ENCODE results near the gene SPO11. TPM values are rescaled to one million over a fixed set of nuclear protein-coding genes. Genes with fewer than 3 reads are reported as not detected.
"Not testable (repeated sequence)": the region's sequence is repeated elsewhere in the genome, so short reads cannot be mapped to it uniquely, and the experiment has no call there.

Gene SPO11
- total RNA-seq, 1 donor from 2014 or later, result not detected

DNA sequence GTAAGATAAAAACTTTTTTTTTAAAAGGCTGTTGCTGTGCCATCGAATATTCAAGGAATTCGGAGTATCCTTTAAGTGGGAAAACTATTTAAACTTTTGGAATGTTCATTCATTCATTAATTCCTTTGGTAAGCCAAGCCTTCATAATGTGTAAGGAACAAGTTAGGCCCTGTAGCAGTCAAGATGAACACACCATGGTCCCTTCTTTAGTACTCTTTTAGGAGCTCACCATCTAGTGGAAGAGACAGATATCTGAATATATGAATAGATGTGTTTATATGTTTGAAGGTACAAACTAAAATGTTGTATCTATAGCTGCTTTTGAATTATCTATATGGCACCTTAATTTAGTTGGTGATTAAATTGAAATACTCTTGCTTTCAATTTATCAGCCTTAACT lies 5.8 kb downstream of the SPO11 start:
- no peak for DNase-seq (ENCODE audit: low read depth, low spot score)

DNA sequence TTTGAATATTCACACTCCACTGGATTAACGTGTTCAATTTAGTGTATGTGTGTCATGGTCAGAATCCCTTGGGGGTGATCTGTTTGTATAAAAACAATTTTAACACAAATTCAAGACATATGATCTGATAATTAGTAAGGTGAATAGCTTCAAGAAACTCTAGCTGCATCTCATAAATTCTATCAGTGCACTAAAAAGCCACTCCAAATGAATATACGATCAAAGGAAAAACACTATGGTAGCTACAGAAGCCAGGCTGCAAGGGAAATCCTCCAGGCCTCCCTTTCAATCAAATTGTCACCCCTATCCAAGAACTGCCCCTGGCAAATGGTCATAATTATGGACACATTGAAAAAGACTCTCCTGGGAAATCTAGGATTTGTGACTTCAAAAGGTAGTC lies 12.1 kb downstream of the SPO11 start:
- no peak for DNase-seq (ENCODE audit: low read depth, low spot score)

DNA sequence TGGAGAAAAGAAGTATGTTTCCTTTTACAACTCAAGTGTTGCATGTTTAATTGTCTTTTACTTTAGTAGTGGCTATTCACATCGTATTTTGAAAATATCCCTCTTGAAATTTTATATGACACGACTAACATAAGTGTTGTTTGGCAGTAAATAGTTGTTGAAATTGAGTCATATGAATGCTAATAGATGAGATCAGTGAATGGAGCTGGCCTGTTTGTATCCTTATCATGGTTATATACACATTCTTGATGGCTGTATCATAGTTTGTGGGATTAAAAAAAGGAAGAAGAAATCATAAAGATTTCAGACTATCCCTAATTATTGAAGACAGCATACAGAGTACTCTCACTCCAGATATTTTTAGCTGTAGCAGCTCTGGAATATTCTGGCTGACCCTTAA lies 13.2 kb downstream of the SPO11 start:
- DNase-seq (ENCODE audit: low read depth, low spot score), result no peak

DNA sequence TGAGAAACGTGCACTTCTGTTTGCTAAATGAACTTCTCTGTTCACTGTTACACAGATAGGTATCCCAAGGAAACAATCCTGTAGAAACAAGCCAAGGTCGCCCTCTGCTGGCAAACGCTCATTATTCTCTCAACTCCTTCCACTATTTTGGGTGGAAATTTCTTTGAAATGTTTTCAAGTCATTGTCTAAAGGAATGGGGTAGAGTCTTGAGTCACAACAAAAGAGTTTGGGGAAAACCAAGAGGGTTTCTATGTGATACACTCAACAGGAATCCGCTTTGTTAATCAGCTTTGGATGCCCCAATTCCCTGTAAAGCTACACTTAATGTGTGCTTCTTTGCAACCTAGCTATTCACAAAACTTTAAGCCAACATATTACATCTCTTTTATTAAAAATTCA lies 16.9 kb downstream of the SPO11 start:
- DNase-seq (ENCODE audit: low read depth, low spot score), result peak; percentile 10

DNA sequence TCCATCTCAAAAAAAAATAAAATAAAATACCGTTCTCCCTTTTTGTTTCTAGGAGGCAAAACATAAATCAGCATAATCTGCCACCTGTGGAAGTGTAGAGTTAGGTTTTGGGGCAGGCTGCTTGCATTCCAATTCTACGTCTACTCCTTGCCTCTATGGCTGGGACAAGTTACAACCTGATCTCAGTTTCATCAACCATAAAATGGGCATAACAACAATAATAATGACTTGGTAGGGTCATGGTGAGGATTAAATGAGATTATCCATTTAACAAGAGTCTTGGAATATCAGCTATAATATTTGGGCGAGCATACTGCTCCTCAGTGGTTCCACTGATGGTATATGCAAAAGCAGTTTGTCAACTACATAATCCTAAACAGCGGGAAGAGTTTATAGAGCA lies 17.8 kb downstream of the SPO11 start:
- DNase-seq (ENCODE audit: low read depth, low spot score), result no peak

DNA sequence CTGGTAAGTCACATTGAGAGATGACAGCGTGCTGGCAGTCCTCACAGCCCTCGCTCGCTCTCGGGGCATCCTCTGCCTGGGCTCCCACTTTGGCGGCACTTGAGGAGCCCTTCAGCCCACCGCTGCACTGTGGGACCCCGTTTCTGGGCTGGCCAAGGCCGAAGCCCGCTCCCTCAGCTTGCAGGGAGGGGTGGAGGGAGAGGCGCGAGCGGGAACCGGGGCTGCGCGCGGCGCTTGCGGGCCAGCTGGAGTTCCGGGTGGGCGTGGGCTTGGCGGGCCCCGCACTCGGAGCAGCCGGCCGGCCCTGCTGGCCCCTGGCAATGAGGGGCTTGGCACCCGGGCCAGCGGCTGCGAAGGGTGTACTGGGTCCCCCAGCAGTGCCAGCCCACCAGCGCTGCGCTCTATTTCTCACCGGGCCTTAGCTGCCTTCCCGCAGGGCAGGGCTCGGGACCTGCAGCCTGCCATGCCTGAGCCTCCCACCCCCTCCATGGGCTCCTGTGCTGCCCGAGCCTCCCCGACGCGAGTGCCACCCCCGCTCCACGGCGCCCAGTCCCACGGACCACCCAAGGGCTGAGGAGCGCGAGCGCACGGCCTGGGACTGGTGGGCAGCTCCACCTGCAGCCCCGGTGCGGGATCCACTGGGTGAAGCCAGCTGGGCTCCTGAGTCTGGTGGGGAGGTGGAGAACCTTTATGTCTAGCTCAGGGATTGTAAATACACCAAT lies 18.8 kb downstream of the SPO11 start:
- not testable (repeated sequence) for DNase-seq (ENCODE audit: low read depth, low spot score)

DNA sequence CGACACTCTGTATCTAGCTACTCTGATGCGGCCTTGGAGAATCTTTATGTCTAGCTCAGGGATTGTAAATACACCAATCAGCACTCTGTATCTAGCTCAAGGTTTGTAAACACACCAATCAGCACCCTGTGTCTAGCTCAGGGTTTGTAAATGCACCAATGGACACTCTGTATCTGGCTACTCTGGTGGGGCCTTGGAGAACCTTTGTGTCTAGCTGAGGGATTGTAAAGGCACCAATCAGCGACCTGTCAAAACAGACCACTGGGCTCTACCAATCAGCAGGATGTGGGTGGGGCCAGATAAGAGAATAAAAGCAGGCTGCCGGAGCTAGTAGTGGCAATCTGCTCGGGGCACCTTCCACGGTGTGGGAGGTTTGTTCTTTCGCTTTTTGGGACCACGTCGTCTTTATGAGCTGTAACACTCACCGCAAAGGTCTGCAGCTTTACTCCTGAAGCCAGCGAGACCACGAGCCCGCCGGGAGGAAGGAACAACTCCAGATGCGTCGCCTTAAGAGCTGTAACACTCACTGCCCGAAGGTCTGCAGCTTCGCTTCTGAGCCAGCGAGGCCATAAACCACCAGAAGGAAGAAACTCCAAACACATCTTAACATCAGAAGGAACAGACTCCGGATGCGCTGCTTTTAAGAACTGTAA lies 19.4 kb downstream of the SPO11 start:
- DNase-seq (ENCODE audit: low read depth, low spot score), result not testable (repeated sequence)

DNA sequence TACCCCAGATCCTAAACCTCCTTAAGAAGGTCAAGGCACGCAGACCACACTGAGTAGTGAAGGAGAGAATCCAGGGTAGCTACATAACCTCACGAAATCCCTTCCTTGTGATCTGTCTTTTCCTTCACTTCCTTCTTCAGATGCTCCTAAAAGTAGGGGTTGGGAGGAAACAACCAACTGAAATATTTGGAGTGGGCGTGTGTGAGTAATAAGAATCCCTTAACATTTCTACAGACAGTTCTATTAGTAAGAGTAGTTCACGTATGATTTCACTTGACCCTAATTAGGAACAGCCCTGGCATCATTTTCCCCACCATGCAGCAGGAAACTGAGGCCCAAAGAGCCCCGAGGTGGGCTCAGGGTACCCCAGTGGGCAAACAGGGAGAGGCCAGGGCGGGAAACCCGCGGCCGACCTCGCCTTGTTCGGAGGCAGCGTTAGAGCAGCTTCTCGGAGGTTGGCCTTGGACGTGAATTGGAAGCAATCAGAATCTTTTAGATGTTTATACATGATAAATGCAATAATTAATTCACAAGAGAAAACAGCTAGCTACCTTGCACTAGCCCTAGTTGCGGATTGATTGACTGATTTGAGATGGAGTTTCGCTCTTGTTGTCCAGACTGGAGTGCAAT lies 20.6 kb downstream of the SPO11 start:
- no peak for DNase-seq (ENCODE audit: low read depth, low spot score)

DNA sequence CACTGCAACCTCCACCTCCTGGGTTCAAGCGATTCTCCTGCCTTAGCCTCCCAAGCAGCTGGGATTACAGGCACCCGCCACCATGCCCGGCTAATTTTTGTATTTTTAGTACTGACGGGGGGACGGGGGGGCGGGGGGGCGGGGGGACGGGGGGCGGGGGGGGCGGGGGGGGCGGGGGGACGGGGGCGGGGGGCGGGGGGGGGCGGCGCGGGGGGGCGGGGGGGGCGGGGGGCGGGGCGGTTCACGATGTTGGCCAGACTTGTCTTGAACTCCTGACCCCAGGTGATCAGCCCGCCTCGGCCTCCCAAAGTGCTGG lies 21.1 kb downstream of the SPO11 start:
- DNase-seq (ENCODE audit: low read depth, low spot score), result not testable (repeated sequence)

DNA sequence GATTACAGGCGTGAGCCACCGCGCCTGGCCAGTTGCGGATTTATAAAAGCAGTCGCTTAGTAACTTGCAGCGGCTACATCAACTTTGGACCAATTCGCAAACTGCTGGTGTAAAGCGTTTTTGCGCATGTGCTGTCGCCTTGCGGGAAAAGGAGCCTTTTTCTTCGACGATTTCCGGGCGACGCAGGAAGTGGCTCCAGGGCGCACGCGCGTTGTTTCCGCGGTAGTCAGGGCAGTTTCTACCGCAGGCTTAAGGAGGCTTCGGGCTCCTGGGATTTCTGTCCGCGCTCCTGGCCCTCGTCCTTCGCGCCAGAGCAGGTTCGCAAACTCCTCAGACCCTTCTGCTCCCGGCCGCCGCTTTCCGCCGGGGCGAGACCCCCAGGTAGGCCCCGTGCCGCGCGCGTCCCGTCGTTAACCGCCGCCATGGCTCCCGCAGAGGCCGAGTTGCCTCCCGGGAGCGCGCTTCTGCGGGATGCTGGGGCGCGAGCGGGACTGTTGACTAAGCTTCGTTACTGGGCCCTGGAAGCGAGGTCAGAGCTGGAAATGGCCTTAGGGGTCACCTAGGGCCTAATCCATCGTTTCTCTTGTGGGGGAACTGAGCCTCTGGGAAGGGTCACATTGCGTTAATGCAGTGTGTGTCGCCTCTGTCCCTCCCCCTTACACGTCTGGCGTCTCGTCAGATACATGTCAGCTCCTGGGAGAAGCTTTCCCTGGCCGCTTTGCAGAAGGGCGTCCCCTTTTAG lies 21.6 kb downstream of the SPO11 start, which contains the start of gene RAE1:
Gene RAE1 (plus strand): TSS at position 214 of the 742 bp plus-strand sequence. CDS start 2,784 bp downstream, outside the sequence.
- peak; percentile 73 for DNase-seq (ENCODE audit: low read depth, low spot score)

DNA sequence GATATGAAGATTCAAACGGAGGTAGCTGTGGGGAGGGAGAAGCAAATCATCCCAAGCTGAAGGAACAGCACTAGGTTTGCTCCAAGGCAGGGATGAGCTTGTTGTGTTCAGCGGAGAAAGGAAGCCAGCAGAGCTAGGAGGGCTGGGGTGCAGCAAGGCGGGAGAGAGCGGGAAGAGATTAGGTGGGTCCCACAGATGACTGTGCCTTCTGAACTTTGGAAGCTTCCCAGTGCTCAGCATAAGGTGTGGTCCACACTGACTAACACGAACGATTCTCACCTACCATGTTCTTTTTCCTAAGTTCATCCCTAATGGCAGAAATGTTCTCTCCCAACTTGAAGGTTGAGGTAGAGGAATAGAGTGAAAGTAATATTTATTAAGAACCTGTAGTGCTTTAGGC lies 22.7 kb downstream of the SPO11 start:
- DNase-seq (ENCODE audit: low read depth, low spot score), result no peak

DNA sequence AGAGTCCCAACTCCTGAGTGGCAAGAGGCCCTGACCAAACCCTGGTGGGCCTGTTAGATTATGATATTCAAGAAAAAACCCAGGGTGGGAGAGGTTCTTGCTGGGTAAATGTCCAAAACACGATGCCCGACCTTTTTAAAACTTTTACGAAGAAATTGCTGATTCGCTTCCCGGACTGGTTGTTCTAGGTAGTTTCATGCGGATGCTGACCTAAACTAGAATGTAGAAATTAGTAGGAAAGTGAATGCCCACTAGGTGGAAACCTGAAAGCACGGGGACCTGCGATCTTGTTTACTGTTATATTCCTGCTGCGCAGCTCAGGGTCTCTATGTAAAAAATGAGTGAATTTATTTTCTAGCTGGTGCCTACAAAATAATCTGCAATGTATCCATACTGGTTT lies 23.7 kb downstream of the SPO11 start:
- DNase-seq (ENCODE audit: low read depth, low spot score), result no peak

DNA sequence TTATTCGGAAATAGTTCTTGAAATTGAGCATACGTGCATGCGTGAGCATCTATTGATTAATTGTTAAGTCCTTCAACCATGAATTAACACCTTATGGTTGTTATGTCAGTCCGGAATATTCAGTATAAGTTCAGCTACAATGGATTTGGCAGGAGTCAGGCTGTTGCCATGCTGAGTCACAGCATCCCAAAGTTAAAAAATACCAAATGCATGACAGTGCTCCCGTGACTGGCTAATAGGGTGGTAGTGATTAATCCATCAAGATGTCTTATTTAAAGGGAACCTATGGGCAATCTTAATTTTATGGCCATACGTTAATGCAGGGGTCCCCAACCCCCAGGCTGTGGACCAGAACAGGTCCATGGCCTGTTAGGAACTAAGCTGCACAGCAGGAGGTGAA lies 31.9 kb downstream of the SPO11 start:
- peak; percentile 22 for DNase-seq (ENCODE audit: low read depth, low spot score)

DNA sequence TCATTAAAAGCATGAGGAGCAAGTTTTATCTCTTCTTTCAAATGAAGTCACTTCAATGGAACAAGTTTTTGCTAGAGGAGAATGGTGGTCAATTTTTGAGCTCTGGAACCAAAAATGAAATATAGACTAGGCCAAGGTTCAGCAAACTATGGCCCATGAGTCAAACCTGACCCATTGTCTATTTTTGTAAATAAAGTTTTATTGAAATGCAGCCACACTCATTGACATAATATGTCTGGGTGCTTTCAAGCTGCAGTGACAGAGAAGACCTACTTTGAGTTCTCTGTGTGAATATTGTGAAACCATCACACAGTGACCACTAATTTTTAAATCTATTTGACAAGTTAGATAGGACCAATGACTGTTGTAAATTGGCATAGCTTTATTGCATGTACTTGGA lies 34.8 kb downstream of the SPO11 start:
- no peak for DNase-seq (ENCODE audit: low read depth, low spot score)

DNA sequence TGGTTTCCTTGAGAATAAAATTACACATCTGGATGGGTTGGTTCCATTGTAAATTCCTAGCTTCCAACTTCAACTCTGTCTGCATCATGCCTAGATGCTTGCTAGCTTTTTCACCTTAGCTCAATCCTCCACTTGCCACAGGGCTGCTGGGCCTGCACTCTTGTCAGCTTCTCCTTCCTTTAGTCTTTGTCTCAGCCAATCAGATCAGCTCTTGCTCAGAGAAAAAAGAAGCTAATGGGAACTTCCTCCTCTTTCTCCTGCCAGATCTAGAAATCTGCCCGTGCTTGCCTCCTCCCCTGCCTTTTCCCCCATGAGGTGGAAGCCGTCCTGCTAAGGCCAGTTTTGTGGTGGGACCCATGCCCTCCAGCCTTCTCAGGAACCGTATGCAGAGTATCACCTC lies 40.0 kb downstream of the SPO11 start:
- DNase-seq (ENCODE audit: low read depth, low spot score), result no peak

DNA sequence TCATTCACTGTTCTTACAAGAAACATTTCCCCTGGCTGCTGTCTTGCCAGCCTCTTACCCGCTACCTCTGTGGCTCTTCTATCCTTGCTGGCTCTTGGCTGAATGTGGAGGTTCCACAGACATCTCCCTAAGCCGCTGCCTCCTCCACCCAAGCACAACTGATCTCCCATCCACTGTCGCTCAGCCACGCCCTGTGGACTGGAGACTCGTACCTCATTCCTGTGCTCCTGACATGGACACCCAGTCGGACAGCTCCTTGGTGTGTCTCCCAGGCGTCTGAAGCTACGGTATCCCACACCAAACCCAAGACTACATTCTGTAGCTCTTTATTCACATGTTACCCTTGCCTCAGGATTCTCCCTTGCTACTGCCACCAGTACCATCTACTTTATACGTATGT lies 40.7 kb downstream of the SPO11 start:
- no peak for DNase-seq (ENCODE audit: low read depth, low spot score)

DNA sequence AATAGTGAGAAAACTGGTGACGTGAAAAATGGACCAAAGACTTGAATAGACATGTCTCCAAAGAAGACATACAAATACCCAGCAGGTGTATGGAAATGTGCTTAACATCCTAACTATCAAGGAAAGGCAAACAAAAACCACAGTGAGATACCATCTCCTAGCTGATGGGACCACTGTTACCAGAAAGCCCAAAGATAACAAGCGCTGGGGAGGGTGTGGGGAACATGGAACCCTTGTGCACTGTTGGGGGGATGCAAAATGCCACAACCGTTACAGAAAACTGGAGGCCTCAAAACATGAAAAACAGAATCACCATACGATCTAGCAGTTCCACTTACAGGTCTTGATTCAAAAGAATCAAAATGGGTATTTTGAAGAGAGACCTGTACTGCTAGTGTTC lies 41.8 kb downstream of the SPO11 start:
- no peak for DNase-seq (ENCODE audit: low read depth, low spot score)

DNA sequence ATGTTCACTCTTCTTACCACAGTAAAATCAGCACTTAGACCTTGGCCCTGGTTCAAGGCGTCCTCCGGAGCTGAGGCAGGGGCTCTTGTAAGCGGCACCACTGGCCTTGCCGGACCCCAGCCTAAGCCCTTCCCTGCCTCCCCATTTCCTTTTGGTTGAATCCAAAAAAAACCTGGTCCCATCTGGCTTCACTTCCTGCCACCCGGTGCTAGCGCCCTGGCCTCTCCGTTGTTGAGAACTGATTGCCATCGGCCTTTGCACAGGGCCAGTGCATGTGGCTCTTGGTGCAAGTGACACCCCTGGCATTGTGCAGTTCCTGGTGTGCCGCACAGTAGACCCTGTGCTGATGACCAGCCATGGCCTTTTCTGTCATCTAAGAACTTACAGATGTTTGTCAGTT lies 42.6 kb downstream of the SPO11 start:
- DNase-seq (ENCODE audit: low read depth, low spot score), result no peak

DNA sequence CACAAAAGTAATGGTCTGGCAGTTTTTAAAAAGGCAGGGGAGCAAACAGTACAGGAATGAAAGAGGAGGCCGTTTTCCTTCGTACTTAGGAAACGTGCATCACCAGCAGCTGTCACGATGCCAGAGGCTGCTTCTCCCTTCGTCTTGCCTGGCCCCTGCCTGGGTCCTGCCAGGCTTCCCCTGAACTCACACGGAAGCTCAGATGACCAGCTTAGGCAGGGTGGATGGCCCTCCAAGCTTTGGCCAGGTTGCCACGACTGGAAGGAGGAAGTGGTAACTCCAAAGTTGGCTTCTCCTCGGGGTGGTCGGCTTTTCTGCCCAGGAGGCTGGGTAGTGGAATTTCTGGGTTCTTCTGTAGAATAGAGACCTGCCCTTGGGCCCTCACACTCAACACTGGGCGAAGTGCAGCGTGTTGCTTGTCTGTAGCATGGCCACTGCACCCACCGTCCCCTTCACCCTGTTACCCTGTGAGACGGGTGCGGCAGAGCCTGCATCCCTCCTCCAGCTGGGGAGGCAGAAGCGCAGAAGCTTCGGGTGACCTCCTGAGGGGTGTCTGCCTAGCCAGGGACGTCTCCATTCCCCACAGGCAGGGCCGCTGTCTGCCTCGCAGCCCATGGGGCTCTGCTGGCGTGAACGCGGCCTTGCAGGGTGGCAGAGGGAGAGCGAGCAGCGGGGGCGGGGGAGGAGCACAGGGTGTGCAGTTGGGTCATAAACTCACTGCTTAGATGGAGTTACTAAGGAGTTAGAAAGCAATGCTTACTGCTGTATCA lies 43.2 kb downstream of the SPO11 start:
- no peak for DNase-seq (ENCODE audit: low read depth, low spot score)

DNA sequence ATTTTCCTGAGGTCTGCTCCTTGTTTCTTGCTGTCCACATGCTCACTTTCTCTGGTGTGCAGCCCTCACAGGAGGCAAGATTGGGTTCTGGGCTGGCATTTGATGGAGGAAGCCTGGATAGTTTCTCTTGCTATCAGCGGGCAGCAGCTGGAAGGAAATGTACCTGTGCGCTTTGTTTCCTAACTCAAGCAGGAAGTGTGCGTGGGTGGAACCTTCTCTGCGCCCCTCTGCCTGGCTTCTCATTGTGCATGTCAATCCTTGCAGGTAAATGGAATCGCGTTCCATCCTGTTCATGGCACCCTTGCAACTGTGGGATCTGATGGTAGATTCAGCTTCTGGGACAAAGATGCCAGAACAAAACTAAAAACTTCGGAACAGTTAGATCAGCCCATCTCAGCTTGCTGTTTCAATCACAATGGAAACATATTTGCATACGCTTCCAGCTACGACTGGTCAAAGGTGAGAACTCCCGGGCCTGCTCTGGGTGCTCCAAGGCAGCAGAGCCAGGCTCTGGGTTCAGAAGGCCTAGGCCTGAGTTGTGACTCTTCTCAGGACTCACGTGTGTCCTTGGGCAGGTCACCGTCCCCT lies 44.8 kb downstream of the SPO11 start:
- no peak for DNase-seq (ENCODE audit: low read depth, low spot score)

All from pulmonary artery endothelial cell (primary cell).